Coronary artery (tissue), 2 donors: ENCODE measurements around the gene IFT74.

Experiments used
- DNase-seq: peaks from one replicate; pipeline ENCODE4 v3.0.0-alpha.2; 2017; ENCODE audit warnings: low spot score
- H3K27ac ChIP-seq, 2 donors: fragments of 200-600 bp; sonication (generic); one replicate each; pipeline ENCODE4 v1.5.1; 2016 to 2019
- H3K4me3 ChIP-seq: fragments of 200-600 bp; sonication (generic); 2 replicates; pipeline ENCODE4 v1.5.1; 2016; ENCODE audit warnings: mild to moderate bottlenecking, moderate library complexity
- CTCF ChIP-seq: fragments of 200-600 bp; sonication (generic); IDR thresholded peaks from one replicate; pipeline ENCODE4 v1.5.1; 2019; ENCODE audit warnings: antibody characterized with exemption

Gene IFT74

GRCh38 chr9:26973989-26974388 is 17.8 kb downstream of the IFT74 start:
- no peak for TF ChIP-seq CTCF
- Histone ChIP-seq H3K4me3 (no peak overlapping the region), H3K27ac (no peak overlapping the region)
- no peak for DNase-seq

- no peak overlapping the region for H3K27ac ChIP-seq
- no peak overlapping the region for H3K4me3 ChIP-seq
- DNase-seq = no peak
- TF ChIP-seq CTCF = no peak
Observed at GRCh38 chr9:26974927-26975326, 18.7 kb downstream of the IFT74 start.

- TF ChIP-seq CTCF = peak; percentile 17
- Histone ChIP-seq H3K27ac (no peak overlapping the region), H3K4me3 (no peak overlapping the region)
- no peak for DNase-seq
Observed at GRCh38 chr9:26975728-26976707, 19.8 kb downstream of the IFT74 start.

- no peak for DNase-seq
- Histone ChIP-seq H3K4me3 (no peak overlapping the region), H3K27ac (no peak overlapping the region)
- TF ChIP-seq CTCF = no peak
Observed at GRCh38 chr9:26983340-26983739, 27.1 kb downstream of the IFT74 start.

GRCh38 chr9:26995810-26996209 is 39.6 kb downstream of the IFT74 start:
- Histone ChIP-seq H3K4me3 (no peak overlapping the region), H3K27ac (no peak overlapping the region)
- no peak for DNase-seq
- TF ChIP-seq CTCF = no peak

- H3K4me3 ChIP-seq = no peak overlapping the region
- TF ChIP-seq CTCF = no peak
- DNase-seq = no peak
- H3K27ac ChIP-seq = no peak overlapping the region
Observed at GRCh38 chr9:27003426-27004077, 47.3 kb downstream of the IFT74 start.

GRCh38 chr9:27005491-27005890 is 49.3 kb downstream of the IFT74 start, which contains the start of gene LRRC19:
LRRC19 (minus strand) TSS chr9:27005672; CDS start chr9:26999694, 5,978 bp downstream.
- Histone ChIP-seq H3K27ac (no peak within 1 kb of the TSS), H3K4me3 (no peak within 1 kb of the TSS)
- TF ChIP-seq CTCF = no peak
- no peak for DNase-seq
